ENCODE measurements around the gene ARL5A. TPM values are rescaled to one million over a fixed set of nuclear protein-coding genes. Genes with fewer than 3 reads are reported as not detected.
"Not testable (repeated sequence)": the region's sequence is repeated elsewhere in the genome, so short reads cannot be mapped to it uniquely, and the experiment has no call there.

Gene ARL5A
- total RNA-seq (2021) (54.0 and 55.0 TPM in 2 replicates), Bru-seq, nascent RNA (percentile 92 among the genes with signal in this experiment), BruChase-seq, experiment 1, labeled RNA remaining after a 2-hour chase (percentile 96 among the genes with signal in this experiment), BruChase-seq, experiment 2, labeled RNA remaining after a 6-hour chase (percentile 97 among the genes with signal in this experiment)
- long read RNA-seq, full-length matches to known transcripts: 136 of 148 reads
- long read RNA-seq, partial matches to known transcripts: 1 of 148 reads
- long read RNA-seq, other reads (novel, unspliced or antisense): 11 of 148 reads

- H3K4me3 ChIP-seq (ENCODE audit: low read depth, low read length, poor library complexity, severe bottlenecking): peak within 1 kb of the TSS; percentile 95
- H3K36me3 ChIP-seq (ENCODE audit: insufficient read depth, low read length, poor library complexity, severe bottlenecking): no peaks in the 10 kb centered on the region
- peak; percentile 95 for DNase-seq (ENCODE audit: low spot score)
- peak within 1 kb of the TSS; percentile 94 for H3K27ac ChIP-seq (ENCODE audit: low read depth, low read length, poor library complexity, severe bottlenecking)
- intact Hi-C loops (cut with micrococcal nuclease; ENCODE audit: unreplicated experiment): no loop called here
- ChIA-PET POLR2A (ENCODE audit: low non-redundant PET) (interaction anchor here (0.6 kb wide), 1 partner anchor 536 kb away, joined by 3 read pairs; no protein-coding TSS in a partner anchor), CTCF (no interaction called here)
- peaks cover 20% of the 10 kb centered on the region for H3K4me1 ChIP-seq (ENCODE audit: insufficient read depth, low read length, poor library complexity, severe bottlenecking)
- TF ChIP-seq CTCF (conservative IDR thresholded peaks at IDR 0.05; ENCODE audit: low read depth, low read length) (no peak), EZH2 (IDR thresholded peaks at IDR 0.05; ENCODE audit: borderline replicate concordance, low read depth, low read length, poor library complexity, severe bottlenecking) (no peak)
- no peaks in the 10 kb centered on the region for H3K27me3 ChIP-seq (replicated peaks; ENCODE audit: insufficient read depth, low read depth, low read length, poor library complexity)
- H3K9me3 ChIP-seq (ENCODE audit: low read depth, low read length, poor library complexity, severe bottlenecking): no peaks in the 10 kb centered on the region
- no TSS peak for BruUV-seq (replicated peaks)
Measured at GRCh38 chr2:151828143-151828889, at the start of gene ARL5A. Gene ARL5A (minus strand): TSS chr2:151828421. CDS start chr2:151828176, 245 bp downstream.

- not testable (repeated sequence) for BruUV-seq (replicated peaks)
Measured at GRCh38 chr2:151875631-151876030, 47.4 kb upstream of the ARL5A start.

GRCh38 chr2:151872463-151872862, 44.2 kb upstream of the ARL5A start:
- Histone ChIP-seq H3K4me3 (ENCODE audit: low read depth, low read length, poor library complexity, severe bottlenecking) (no peak overlapping the region), H3K9me3 (ENCODE audit: low read depth, low read length, poor library complexity, severe bottlenecking) (no peaks in the 10 kb centered on the region), H3K36me3 (ENCODE audit: insufficient read depth, low read length, poor library complexity, severe bottlenecking) (no peaks in the 10 kb centered on the region), H3K27me3 (replicated peaks; ENCODE audit: insufficient read depth, low read depth, low read length, poor library complexity) (peaks cover 73% of the 10 kb centered on the region), H3K27ac (ENCODE audit: low read depth, low read length, poor library complexity, severe bottlenecking) (no peak overlapping the region), H3K4me1 (ENCODE audit: insufficient read depth, low read length, poor library complexity, severe bottlenecking) (no peaks in the 10 kb centered on the region)
- ChIA-PET POLR2A (ENCODE audit: low non-redundant PET) (no interaction called here), CTCF (no interaction called here)
- no peak for TF ChIP-seq EZH2 (IDR thresholded peaks at IDR 0.05; ENCODE audit: borderline replicate concordance, low read depth, low read length, poor library complexity, severe bottlenecking)
- TF ChIP-seq CTCF (conservative IDR thresholded peaks at IDR 0.05; ENCODE audit: low read depth, low read length): no peak
- DNase-seq (ENCODE audit: low spot score): no peak
- no TSS peak for BruUV-seq (replicated peaks)
- intact Hi-C loops (cut with micrococcal nuclease; ENCODE audit: unreplicated experiment): no loop called here

More at GRCh38 chr2:151875631-151876030, 47.4 kb upstream of the ARL5A start:
- H3K27ac ChIP-seq (ENCODE audit: low read depth, low read length, poor library complexity, severe bottlenecking); H3K9me3 ChIP-seq (ENCODE audit: low read depth, low read length, poor library complexity, severe bottlenecking); H3K4me3 ChIP-seq (ENCODE audit: low read depth, low read length, poor library complexity, severe bottlenecking); POLR2A ChIA-PET (ENCODE audit: low non-redundant PET); DNase-seq (ENCODE audit: low spot score); CTCF ChIA-PET; intact Hi-C loops (cut with micrococcal nuclease; ENCODE audit: unreplicated experiment); H3K36me3 ChIP-seq (ENCODE audit: insufficient read depth, low read length, poor library complexity, severe bottlenecking): not testable (repeated sequence)
- Histone ChIP-seq H3K27me3 (replicated peaks; ENCODE audit: insufficient read depth, low read depth, low read length, poor library complexity) (peaks cover 55% of the 10 kb centered on the region), H3K4me1 (ENCODE audit: insufficient read depth, low read length, poor library complexity, severe bottlenecking) (peaks cover 12% of the 10 kb centered on the region)
